ENCODE data around the gene LRRC1. TPM values are rescaled to one million over a fixed set of nuclear protein-coding genes. Genes with fewer than 3 reads are reported as not detected.
A peak's percentile ranks its signal among the peaks of the same experiment; 100 is the strongest.

Gene LRRC1
- total and polyA plus RNA-seq, 2 donors (not counting 1 experiment from before 2014, with no cell fraction given): 3.8 to 12.1 TPM

GRCh38 chr6:53831936-53832660 lies 37.3 kb downstream of the LRRC1 start:
- no peaks in the 10 kb centered on the region for H3K79me2 ChIP-seq (ENCODE audit: control insufficient read depth, insufficient read depth, low read length)
- TF ChIP-seq EZH2 (IDR thresholded peaks at IDR 0.05; ENCODE audit: low read length, missing control alignments) (no peak), CTCF (conservative IDR thresholded peaks at IDR 0.05 in 1 of 2, IDR thresholded peaks at IDR 0.05 in 1 of 2; ENCODE audit: low read depth in 1 of 2, low read length in 2 of 2) (no peak)
- H3K9ac ChIP-seq (ENCODE audit: insufficient read depth, low read length): no peak overlapping the region
- peaks cover 2% of the 10 kb centered on the region for H3K4me1 ChIP-seq (ENCODE audit: control insufficient read depth, extremely low read depth, insufficient read depth, low read length)
- H4K20me1 ChIP-seq (ENCODE audit: control insufficient read depth, extremely low read depth, insufficient read depth, low read length): no peaks in the 10 kb centered on the region
- H3K4me2 ChIP-seq (ENCODE audit: extremely low read depth, insufficient read depth, low read length): no peak overlapping the region
- no peaks in the 10 kb centered on the region for H3K9me3 ChIP-seq (ENCODE audit: control insufficient read depth, insufficient read depth, low read depth, low read length)
- H3K27ac ChIP-seq (ENCODE audit: insufficient read depth, low read length): no peak overlapping the region
- H3K4me3 ChIP-seq (replicated peaks in 1 of 4; ENCODE audit: control extremely low read depth in 1 of 4, insufficient read depth in 1 of 4, low read depth in 3 of 4, low read length in 4 of 4): no peak overlapping the region
- peak in 1 of 2 donors; percentile 41 for DNase-seq (ENCODE audit: low read depth in 2 of 2)
- H2AFZ ChIP-seq (ENCODE audit: low read length): no peak overlapping the region
- no peaks in the 10 kb centered on the region for H3K27me3 ChIP-seq (ENCODE audit: control insufficient read depth, insufficient read depth, low read length)
- H3K36me3 ChIP-seq (ENCODE audit: control insufficient read depth, insufficient read depth, low read length): no peaks in the 10 kb centered on the region

GRCh38 chr6:53833155-53833554 lies 38.4 kb downstream of the LRRC1 start:
- Histone ChIP-seq H3K4me3 (replicated peaks in 1 of 4; ENCODE audit: control extremely low read depth in 1 of 4, insufficient read depth in 1 of 4, low read depth in 3 of 4, low read length in 4 of 4) (no peak overlapping the region), H3K4me1 (ENCODE audit: control insufficient read depth, extremely low read depth, insufficient read depth, low read length) (no peaks in the 10 kb centered on the region), H4K20me1 (ENCODE audit: control insufficient read depth, extremely low read depth, insufficient read depth, low read length) (no peaks in the 10 kb centered on the region), H3K4me2 (ENCODE audit: extremely low read depth, insufficient read depth, low read length) (no peak overlapping the region), H3K27ac (ENCODE audit: insufficient read depth, low read length) (no peak overlapping the region), H3K9me3 (ENCODE audit: control insufficient read depth, insufficient read depth, low read depth, low read length) (no peaks in the 10 kb centered on the region), H3K79me2 (ENCODE audit: control insufficient read depth, insufficient read depth, low read length) (no peaks in the 10 kb centered on the region), H3K27me3 (ENCODE audit: control insufficient read depth, insufficient read depth, low read length) (no peaks in the 10 kb centered on the region), H3K9ac (ENCODE audit: insufficient read depth, low read length) (no peak overlapping the region), H3K36me3 (ENCODE audit: control insufficient read depth, insufficient read depth, low read length) (no peaks in the 10 kb centered on the region), H2AFZ (ENCODE audit: low read length) (no peak overlapping the region)
- DNase-seq (ENCODE audit: low read depth in 2 of 2): peak in 1 of 2 donors; percentile 27
- TF ChIP-seq CTCF (conservative IDR thresholded peaks at IDR 0.05 in 1 of 2, IDR thresholded peaks at IDR 0.05 in 1 of 2; ENCODE audit: low read depth in 1 of 2, low read length in 2 of 2) (no peak), EZH2 (IDR thresholded peaks at IDR 0.05; ENCODE audit: low read length, missing control alignments) (no peak)

- Histone ChIP-seq H2AFZ (ENCODE audit: low read length) (no peak overlapping the region), H3K9ac (ENCODE audit: insufficient read depth, low read length) (no peak overlapping the region), H3K4me2 (ENCODE audit: extremely low read depth, insufficient read depth, low read length) (no peak overlapping the region), H3K4me3 (replicated peaks in 1 of 4; ENCODE audit: control extremely low read depth in 1 of 4, insufficient read depth in 1 of 4, low read depth in 3 of 4, low read length in 4 of 4) (no peak overlapping the region), H3K79me2 (ENCODE audit: control insufficient read depth, insufficient read depth, low read length) (no peaks in the 10 kb centered on the region), H3K36me3 (ENCODE audit: control insufficient read depth, insufficient read depth, low read length) (no peaks in the 10 kb centered on the region), H3K27me3 (ENCODE audit: control insufficient read depth, insufficient read depth, low read length) (no peaks in the 10 kb centered on the region), H3K9me3 (ENCODE audit: control insufficient read depth, insufficient read depth, low read depth, low read length) (no peaks in the 10 kb centered on the region), H3K27ac (ENCODE audit: insufficient read depth, low read length) (no peak overlapping the region), H4K20me1 (ENCODE audit: control insufficient read depth, extremely low read depth, insufficient read depth, low read length) (no peaks in the 10 kb centered on the region), H3K4me1 (ENCODE audit: control insufficient read depth, extremely low read depth, insufficient read depth, low read length) (no peaks in the 10 kb centered on the region)
- DNase-seq (ENCODE audit: low read depth in 2 of 2): no peak
- TF ChIP-seq EZH2 (IDR thresholded peaks at IDR 0.05; ENCODE audit: low read length, missing control alignments): no peak
- no peak for TF ChIP-seq CTCF (conservative IDR thresholded peaks at IDR 0.05 in 1 of 2, IDR thresholded peaks at IDR 0.05 in 1 of 2; ENCODE audit: low read depth in 1 of 2, low read length in 2 of 2)
These were observed 39.3 kb downstream of the LRRC1 start for GRCh38 chr6:53834132-53834531.

Measured in fibroblast of lung (primary cell).